ENCODE measurements around the gene AGTRAP. TPM values are rescaled to one million over a fixed set of nuclear protein-coding genes. Genes with fewer than 3 reads are reported as not detected.

AGTRAP gene
- total and polyA plus RNA-seq, 2 donors (not counting 3 experiments of a cell fraction or from before 2014, with no cell fraction given): 41.6 to 101 TPM

- CTCF ChIA-PET: no interaction called here
- intact Hi-C loops (cut with micrococcal nuclease): no loop called here
- DNase-seq (ENCODE audit: low read depth, low spot score) (no peak), FAIRE-seq (no peak)
- POLR2A ChIA-PET: no interaction called here
- dilution Hi-C loops (cut with MboI; ENCODE audit: extremely low pct_ligation_motif_present, low sequenced_read_pairs): no loop called here
- no peaks in the 10 kb centered on the region for H3K79me2 ChIP-seq (ENCODE audit: control insufficient read depth, insufficient read depth, low read length)
- no peak overlapping the region for H3K27ac ChIP-seq (ENCODE audit: insufficient read depth, low read depth, low read length)
- H3K36me3 ChIP-seq (ENCODE audit: control insufficient read depth in 2 of 2, extremely low read depth in 1 of 2, insufficient read depth in 2 of 2, low read length in 2 of 2): no peaks in the 10 kb centered on the region
- H3K4me2 ChIP-seq (ENCODE audit: insufficient read depth, low read length): no peak overlapping the region
- BruUV-seq (replicated peaks): no TSS peak
- no peak for TF ChIP-seq JUN (IDR thresholded peaks at IDR 0.05; ENCODE audit: borderline replicate concordance, insufficient read depth, insufficient read length, low read depth)
- TF ChIP-seq CTCF (IDR thresholded peaks at IDR 0.05; ENCODE audit: extremely low read depth in 1 of 2, insufficient read depth in 1 of 2, low read depth in 1 of 2, low read length in 2 of 2): no peak
- no peak for TF ChIP-seq POLR2AphosphoS5 (IDR thresholded peaks at IDR 0.05; ENCODE audit: insufficient read depth, low read depth, low read length)
- no peak for TF ChIP-seq GATA2 (IDR thresholded peaks at IDR 0.05; ENCODE audit: insufficient read depth, insufficient read length, low read depth, low read length)
- no peak for TF ChIP-seq FOS (IDR thresholded peaks at IDR 0.05; ENCODE audit: borderline replicate concordance, insufficient read depth, low read length)
- TF ChIP-seq EZH2 (IDR thresholded peaks at IDR 0.05; ENCODE audit: borderline replicate concordance, low read depth, low read length, severe bottlenecking): no peak
- TF ChIP-seq MYC (IDR thresholded peaks at IDR 0.05; ENCODE audit: low read depth, low read length): no peak
- TF ChIP-seq POLR2A (IDR thresholded peaks at IDR 0.05; ENCODE audit: low read depth, low read length): no peak
- TF ChIP-seq MAX (IDR thresholded peaks at IDR 0.05; ENCODE audit: insufficient read depth, insufficient read length): no peak
- no peaks in the 10 kb centered on the region for H3K9me1 ChIP-seq (replicated peaks; ENCODE audit: control insufficient read depth, extremely low read depth, insufficient read depth, low read length)
- H3K4me3 ChIP-seq (replicated peaks in 1 of 3; ENCODE audit: insufficient read depth in 1 of 3, low read depth in 1 of 3, low read length in 3 of 3): no peak overlapping the region
- no peaks in the 10 kb centered on the region for H3K9me3 ChIP-seq (replicated peaks; ENCODE audit: control insufficient read depth, insufficient read depth, low read length)
- peaks cover 3% of the 10 kb centered on the region for H3K4me1 ChIP-seq (ENCODE audit: control insufficient read depth, extremely low read depth, insufficient read depth, low read length)
- H4K20me1 ChIP-seq (replicated peaks; ENCODE audit: control insufficient read depth, extremely low read depth, insufficient read depth, low read length): no peaks in the 10 kb centered on the region
- no peak overlapping the region for H2AFZ ChIP-seq (ENCODE audit: low read depth, low read length)
- H3K9ac ChIP-seq (replicated peaks; ENCODE audit: extremely low read depth, insufficient read depth, low read length): no peak overlapping the region
- peaks cover 0 to 6% of the 10 kb centered on the region in 2 experiments for H3K27me3 ChIP-seq (ENCODE audit: control insufficient read depth in 2 of 2, insufficient read depth in 2 of 2, low read length in 2 of 2)
Measured at GRCh38 chr1:11764115-11764514, 28.2 kb downstream of the AGTRAP start.
